ENCODE measurements around the gene TMEM114.
"Not testable (repeated sequence)": the region's sequence is repeated elsewhere in the genome, so short reads cannot be mapped to it uniquely, and the experiment has no call there.

TMEM114 gene

GRCh38 chr16:8572919-8573724 lies 17.2 kb downstream of the TMEM114 start:
- no peak for DNase-seq (ENCODE audit: low read depth)

- DNase-seq (ENCODE audit: low read depth) = no peak
Measured at GRCh38 chr16:8572063-8572918, 18.0 kb downstream of the TMEM114 start.

- no peak for DNase-seq (ENCODE audit: low read depth)
Measured at GRCh38 chr16:8571061-8571596, 19.2 kb downstream of the TMEM114 start.

GRCh38 chr16:8570393-8570792 lies 19.9 kb downstream of the TMEM114 start:
- not testable (repeated sequence) for DNase-seq (ENCODE audit: low read depth)

- DNase-seq (ENCODE audit: low read depth) = no peak
Measured at GRCh38 chr16:8569650-8570346, 20.5 kb downstream of the TMEM114 start.

GRCh38 chr16:8568231-8568617 lies 22.1 kb downstream of the TMEM114 start:
- no peak for DNase-seq (ENCODE audit: low read depth)

GRCh38 chr16:8567355-8568230 lies 22.7 kb downstream of the TMEM114 start:
- peak; percentile 50 for DNase-seq (ENCODE audit: low read depth)

- DNase-seq (ENCODE audit: low read depth) = no peak
Measured at GRCh38 chr16:8565498-8565897, 24.8 kb downstream of the TMEM114 start.

- DNase-seq (ENCODE audit: low read depth) = no peak
Measured at GRCh38 chr16:8564934-8565345, 25.4 kb downstream of the TMEM114 start.

GRCh38 chr16:8563944-8564540 lies 26.3 kb downstream of the TMEM114 start:
- DNase-seq (ENCODE audit: low read depth) = not testable (repeated sequence)

GRCh38 chr16:8561496-8561895 lies 28.8 kb downstream of the TMEM114 start:
- no peak for DNase-seq (ENCODE audit: low read depth)

- DNase-seq (ENCODE audit: low read depth) = no peak
Measured at GRCh38 chr16:8555400-8555799, 34.9 kb downstream of the TMEM114 start.

GRCh38 chr16:8554881-8555280 lies 35.4 kb downstream of the TMEM114 start:
- no peak for DNase-seq (ENCODE audit: low read depth)

GRCh38 chr16:8554022-8554421 lies 36.3 kb downstream of the TMEM114 start:
- no peak for DNase-seq (ENCODE audit: low read depth)

GRCh38 chr16:8552487-8553221 lies 37.7 kb downstream of the TMEM114 start:
- no peak for DNase-seq (ENCODE audit: low read depth)

- DNase-seq (ENCODE audit: low read depth) = no peak
Measured at GRCh38 chr16:8551388-8552332, 38.7 kb downstream of the TMEM114 start.

- DNase-seq (ENCODE audit: low read depth) = no peak
Measured at GRCh38 chr16:8550728-8551387, 39.5 kb downstream of the TMEM114 start.

GRCh38 chr16:8549843-8550412 lies 40.4 kb downstream of the TMEM114 start:
- DNase-seq (ENCODE audit: low read depth) = no peak
